T-helper 1 cell (primary cell): ENCODE measurements around the gene SRRM4.
"Not testable (repeated sequence)": the region's sequence is repeated elsewhere in the genome, so short reads cannot be mapped to it uniquely, and the experiment has no call there.

ENCODE experiments used
- DNase-seq, 5 donors: peaks; one replicate each; pipeline ENCODE4 v3.0.0-alpha.2; 2012 to 2020

Gene SRRM4

DNA sequence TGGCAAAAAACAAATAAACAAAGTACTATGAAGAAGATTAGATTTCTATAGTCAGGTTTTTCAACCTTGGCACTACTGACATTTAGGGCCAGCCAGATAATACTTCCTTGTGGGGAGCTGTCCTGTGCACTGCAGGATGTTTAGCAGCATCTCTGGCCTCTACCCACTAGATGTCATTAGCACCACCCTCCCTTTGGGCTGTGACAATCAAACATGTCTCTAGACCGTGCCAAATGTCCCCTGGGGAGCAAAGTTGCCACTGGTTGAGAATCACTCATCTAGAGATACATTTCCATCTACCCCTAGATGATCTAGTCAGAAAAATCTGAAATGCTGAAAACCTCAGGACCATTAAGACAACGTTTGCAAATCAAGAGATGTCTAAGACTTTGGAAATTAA lies 29.9 kb downstream of the SRRM4 start:
- no peak for DNase-seq

DNA sequence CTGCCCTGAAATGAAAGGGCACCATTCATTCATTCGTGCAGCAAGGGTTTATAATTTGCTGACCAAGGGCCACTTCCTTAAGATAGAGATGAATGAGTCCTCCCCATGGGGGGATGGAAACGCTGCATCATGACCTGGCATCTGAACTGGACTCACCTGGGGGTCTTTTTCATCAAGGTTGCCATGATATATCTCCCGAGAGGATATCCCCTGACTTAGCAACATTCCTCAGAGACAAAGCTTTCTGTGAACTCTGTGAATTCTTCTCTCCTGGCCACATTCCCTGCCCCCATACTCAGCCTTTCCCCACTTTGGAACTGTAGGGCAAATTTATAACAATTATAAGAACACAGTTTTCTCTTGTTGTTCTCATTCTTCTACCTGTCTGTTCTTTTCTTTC lies 30.8 kb downstream of the SRRM4 start:
- no peak for DNase-seq

DNA sequence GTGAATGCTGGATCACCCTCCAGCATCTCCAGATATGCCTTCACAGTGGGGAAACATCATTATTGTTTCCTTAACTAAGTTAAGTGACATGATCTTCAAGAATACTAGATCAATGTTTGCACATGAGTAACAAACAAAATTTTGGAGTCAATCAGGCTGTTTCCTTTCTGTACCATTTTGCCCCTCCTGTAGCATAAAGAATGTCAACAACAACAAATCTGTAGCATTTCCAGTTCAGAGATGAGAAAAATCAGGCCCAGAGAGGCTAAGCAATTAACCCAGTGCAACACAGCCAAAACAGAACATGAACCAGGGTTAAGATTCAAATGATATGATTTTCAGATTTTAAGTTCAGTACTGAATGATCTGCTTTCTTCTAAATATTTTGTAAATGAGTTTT lies 31.7 kb downstream of the SRRM4 start:
- no peak for DNase-seq

DNA sequence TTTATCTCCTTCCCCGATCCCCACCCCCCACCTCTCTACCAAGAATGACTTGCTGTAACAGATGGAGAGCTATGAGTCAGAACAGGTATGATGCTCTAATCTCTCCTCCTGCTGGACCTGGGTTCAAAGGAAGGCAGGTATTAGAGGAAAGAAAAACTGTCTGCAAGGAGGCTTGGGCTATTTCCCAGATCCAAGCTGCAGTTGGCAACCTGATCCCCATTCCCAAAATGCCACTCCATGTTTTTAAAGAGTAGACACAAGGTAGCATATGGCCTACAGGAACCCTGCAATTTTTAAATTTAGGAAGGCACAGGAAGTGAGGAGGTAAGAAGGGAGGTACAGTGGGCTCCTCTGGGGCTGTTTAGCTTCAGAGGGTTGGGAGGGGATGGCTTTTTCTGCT lies 33.0 kb downstream of the SRRM4 start:
- DNase-seq: no peak

DNA sequence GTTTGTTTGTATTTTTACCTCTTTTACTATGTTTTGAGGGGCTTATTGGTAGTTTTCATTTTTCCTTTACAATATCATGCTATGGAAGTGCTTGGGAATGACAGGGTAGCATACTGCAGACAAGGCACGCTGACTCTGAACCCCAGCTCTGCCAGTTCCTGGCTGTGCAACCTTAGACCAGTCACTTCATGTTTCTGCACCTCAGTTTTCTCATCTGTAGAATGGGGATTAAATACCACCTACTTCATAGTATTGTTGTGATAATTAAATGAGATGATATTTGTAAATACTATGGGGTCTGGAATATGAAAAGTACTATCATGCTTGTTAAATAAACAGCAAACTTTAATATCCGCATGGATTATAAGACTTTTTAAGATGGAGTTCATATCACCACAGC lies 35.4 kb downstream of the SRRM4 start:
- no peak for DNase-seq

DNA sequence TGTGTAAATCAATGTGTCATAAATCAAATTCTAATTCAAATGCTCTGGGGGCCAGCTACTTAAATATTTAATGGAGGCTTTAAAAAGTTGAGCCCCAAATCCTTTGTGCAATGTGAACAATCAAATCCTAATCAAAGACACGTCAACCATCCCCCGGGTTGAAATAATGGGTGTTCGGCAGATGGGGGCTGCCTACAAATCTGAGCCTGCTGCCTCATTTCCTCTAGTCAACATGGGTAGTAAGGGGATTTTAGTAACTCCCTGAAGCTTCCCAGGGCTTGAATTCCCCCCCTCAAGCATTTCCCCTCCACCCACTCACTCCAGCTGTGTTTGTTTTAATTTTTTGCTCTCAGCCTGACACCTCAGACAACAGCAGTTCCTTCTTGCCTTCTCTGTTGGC lies 37.8 kb downstream of the SRRM4 start:
- DNase-seq: no peak

DNA sequence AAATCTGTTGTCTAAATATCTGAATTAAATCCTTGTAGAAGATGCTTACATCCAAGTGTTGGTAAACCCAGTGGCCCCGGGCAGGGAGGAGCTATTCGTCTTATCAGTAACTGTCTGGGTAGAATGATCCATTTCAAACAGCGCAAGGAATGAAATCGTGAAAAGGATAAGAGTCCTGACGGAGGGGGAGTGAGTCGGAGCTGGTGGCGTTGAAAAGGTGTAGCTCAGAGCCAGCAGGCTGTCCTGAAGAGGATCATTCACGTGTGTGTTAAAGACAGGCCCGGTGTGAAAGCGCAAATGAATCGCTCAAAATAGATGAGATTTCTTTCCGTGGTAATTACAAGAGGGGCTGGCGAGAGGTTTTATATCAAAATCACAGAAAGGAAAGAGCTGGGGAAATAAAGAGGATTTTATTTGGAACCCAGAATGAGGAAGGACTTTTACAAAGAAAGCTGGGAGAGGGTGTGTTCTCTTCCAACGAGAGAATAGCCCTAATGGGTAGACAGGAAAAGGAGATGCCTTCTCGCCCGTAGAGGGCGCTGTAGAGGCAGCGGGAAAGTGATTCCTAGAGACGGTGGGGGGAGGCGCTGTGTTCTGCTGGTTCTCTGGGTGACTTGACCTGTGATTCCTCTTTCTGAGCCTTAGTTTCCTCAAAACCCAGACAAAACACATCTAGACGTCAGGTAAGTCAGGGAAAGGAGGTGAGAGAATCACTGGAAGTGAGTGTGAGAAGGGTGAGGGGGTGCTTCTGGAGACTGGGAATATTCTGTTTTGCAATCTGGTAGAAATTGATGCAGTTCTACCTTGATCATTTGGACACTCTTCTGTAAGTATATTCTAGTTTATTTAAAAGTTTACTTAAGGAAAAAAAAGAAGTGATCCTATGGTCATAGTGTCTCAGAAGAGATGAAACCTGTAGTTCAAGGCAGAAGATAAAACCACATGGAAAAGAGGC lies 39.3 kb downstream of the SRRM4 start:
- peak in 1 of 5 donors; percentile 1 for DNase-seq

DNA sequence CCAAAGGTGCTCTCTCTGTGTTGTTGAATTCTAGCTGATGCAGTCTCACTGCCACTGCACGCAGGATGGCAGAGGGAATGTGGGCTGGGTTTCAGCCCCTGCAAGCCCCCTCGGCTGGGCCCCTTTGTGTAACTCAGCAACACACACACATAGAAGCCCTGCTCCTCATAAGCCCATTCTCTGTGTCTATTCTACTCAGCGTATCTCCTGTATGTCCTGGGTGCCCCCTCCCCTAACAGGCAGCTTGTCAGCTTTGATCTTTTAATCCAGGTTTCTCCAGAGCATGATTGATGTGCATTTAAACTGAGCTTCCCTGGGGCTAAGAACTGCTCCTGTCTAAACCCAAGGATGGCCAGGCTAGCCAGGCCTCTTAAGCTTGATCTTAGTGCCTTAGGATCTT lies 43.0 kb downstream of the SRRM4 start:
- no peak for DNase-seq

DNA sequence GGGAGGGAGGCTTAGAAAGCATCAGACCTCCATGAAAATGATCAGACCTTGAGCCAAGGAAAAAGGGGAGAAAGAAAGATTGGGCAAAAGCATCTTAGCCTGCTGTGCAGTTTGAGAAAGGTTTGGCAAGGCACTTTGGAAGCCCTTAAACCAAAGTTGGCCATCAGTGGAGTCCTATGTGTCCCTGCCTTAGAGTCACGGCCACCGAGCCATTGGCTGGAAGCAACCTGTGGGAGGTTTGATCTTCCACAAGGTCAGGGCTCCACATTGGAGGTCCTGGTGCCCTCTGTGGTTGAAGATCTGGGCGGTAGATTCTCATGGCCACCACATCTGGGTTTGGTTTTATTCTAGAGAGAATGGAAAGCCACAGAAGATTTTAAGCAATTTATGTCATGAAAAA lies 44.4 kb downstream of the SRRM4 start:
- no peak for DNase-seq

DNA sequence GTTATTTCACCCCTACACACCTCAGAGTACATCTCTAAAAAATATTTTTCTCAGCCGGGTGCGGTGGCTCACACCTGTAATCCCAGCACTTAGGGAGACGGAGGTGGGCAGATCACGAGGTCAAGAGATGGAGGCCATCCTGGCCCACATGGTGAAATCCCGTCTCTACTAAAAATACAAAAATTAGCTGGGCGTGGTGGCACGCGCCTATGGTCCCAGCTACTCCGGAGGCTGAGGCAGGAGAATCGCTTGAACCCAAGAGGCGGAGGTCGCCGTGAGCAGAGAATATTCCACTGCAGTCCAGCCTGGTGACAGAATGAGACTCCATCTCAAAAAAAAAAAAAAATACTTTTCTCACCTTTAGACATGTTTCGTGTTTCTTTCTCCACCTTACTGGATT lies 52.0 kb downstream of the SRRM4 start:
- DNase-seq: not testable (repeated sequence)

DNA sequence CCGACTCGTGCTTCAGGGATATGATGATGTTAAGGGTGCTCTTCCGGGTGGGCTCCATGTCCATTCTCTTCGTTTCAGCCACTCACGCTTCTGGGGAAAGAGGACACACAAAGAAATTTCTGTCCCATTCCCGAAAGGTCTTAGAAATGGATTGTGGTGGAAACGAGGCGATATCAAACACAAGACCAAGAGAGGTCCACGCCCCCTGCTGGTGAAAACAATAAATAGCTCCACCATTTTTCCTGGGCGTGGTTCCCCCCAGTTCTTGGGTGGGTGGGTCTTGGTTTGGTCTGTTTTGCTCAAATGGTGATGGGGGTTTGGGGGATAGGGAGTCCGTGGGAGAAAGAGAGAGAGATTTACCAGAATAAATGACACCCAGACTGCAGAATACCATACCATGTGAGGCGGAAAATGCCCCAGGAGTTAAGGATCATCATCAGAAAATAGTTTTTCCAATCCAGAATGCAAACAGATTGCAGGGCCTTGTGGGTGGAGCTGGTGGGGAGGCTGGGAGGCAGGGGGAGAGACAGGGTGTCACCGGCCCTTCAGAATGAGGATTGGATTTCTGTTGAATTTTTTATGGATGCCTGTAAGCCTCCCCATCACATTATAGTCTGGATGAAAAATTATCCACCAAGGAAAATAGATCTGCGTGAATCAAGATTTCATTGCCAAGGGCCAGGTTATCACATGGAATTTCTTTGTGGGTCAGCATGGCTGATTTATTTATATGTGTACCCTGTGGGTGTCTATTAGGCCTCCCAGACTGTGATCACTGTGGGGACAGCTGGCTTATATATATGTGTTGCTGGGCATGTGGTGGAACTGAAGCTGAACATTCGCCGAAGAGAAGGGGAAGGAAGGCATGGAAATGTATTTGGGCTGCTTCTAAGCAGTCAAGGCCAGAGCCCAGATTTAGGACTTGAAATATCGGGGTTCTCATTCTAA lies 55.8 kb downstream of the SRRM4 start:
- DNase-seq: peak in 1 of 5 donors; percentile 17

DNA sequence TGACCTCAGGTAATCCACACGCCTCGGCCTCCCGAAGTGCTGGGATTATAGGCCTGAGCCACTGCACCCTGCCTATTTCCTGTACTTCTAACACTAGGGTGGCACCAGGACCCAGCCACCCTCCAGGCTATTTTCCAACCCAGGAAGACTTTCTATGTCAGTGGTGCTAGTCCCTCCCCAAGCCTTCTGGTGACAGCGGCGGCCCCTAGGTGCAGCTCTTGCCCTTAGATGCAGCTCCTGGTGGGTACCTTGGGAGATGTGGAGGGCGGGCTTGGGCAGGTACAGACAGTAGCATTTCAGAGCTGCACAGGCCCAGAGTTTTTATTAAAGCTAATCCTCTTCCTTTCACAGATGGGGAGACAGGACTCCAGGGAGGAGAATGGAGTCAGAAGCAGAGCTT lies 62.8 kb downstream of the SRRM4 start:
- no peak for DNase-seq

DNA sequence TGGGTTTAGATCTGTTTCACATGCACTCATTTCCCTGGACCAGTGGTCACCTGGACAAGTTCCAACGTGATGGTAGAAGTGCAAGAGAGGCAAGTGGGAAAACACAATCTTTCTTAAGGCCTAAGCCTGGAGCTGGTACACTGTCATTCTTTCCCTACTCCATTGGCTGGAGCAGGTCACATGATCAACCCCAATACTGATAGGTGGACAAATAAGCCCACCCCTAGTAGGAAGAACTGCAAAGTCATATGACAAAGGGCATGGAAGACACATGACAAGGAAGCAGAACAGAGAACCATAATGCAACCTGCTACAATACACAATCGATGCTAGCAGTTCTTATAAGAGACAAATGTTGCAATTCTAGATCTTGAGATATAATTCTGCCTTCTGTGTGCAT lies 66.3 kb downstream of the SRRM4 start:
- DNase-seq: no peak

DNA sequence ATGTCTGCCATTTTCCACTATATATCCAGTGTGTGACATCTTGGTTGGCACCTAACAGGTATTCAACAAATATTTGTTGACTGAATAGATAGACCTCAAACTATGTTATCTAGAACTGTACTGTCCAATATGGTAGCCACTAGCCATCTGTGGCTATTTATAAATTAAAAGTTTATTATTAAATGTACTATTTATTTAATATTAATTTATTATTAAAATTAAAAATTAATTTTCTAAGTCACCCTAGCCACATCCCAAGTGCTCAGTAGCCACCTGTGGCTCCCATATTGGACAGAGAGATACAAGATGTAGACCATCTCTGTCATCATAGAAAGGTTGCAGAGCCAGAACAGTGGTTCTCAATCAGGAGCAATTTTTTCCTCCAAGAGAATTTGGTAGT lies 69.3 kb downstream of the SRRM4 start:
- no peak for DNase-seq

DNA sequence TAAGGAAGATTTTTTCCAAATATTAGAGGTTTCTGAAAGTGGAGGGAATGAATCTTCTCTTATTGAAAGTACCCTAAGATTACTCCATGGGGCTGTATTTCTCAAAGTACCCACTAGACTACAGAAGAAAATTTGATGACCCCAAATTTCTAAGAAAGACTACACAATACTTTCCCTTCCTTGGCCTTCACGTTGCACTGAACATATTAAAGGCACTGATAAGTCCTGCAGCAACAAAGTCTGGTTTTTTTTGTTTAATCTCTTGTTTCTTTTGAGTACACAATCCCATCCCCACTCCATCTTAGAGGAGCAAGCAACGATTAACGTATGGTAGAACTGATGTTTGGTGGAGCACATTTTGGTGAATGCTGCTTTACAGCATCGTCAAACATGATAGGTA lies 70.1 kb downstream of the SRRM4 start:
- DNase-seq: no peak

DNA sequence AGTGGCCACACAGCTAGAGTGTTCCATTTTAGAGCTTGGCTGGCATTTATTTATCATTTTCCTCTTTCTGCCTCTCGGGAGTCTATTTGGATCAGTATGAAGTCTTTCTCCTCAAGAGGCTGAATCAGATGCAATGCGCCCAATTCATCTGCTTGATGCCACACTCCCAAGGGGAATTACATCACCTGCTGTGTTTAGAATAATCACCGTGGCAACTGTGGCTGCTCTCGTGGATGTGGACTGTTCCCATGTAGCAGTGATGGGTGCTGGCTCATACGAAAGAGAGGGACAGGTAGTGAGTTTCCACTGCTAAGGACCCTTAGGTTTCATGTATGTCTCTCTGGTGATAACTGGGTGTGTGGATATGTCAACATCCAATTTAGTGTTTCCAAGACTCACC lies 70.7 kb downstream of the SRRM4 start:
- no peak for DNase-seq

DNA sequence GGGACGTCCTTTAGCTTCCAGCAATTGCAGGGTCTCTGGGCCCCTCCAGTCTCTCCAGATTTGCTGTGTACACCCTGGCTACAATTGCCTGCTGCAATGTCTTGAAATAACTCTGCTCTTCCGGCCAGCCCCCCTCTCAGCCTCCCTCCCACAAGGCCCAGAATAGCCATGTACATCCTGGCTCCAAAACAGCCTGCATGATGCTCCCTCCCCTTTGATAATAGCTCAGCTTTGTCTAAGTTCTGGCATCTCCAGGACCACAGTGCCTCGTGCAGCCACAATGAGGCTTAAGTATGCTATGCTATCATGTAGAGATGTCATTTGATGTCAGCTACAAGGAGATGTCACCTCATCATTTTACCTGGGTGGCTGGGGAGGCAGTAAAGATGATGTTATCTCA lies 74.6 kb downstream of the SRRM4 start:
- no peak for DNase-seq

DNA sequence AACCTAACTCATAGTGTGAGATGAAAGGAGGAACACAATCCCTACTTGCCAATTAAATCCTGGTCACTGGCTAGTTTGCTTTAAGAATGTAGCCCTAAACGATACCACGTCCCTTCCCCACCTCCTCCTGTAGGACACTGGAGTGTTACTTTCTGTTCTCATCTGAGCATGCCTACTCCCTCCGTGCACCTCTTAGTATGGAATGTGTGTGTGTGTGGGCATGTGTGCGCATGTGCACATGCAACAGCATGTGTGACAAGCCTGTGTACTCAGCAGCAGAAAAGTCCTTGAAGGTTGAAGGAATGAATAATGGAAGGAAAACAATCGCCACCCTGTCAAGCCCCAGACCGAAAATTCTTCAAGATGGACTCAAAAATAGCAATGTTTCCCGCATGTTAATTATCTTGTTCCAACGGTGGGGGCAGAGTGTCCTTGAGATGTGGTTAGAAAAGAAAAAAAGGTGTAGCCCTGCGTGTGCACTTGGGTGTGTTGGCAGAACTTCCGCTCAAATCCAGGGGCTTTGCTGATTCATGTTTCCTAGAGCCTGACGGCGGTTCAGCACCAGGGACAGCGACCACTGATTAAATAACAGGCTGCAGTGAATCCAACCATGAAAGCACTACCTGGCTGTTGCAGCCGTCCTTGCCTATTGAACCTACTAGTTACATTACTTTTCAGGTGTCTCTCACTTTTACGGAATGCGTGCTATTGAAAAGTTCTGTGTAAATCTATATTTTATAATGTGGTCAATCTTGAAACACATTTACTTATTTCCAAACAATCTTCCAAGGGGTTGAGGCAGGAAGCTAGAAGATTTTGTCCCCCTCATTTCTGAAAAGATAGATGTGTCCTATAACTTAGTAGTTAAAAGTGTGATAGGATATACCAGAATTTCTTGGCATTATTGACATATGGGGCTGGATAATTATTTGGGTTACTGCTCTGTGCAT lies 79.8 kb downstream of the SRRM4 start:
- peak in 2 of 5 donors; percentile 3 to 12 for DNase-seq

DNA sequence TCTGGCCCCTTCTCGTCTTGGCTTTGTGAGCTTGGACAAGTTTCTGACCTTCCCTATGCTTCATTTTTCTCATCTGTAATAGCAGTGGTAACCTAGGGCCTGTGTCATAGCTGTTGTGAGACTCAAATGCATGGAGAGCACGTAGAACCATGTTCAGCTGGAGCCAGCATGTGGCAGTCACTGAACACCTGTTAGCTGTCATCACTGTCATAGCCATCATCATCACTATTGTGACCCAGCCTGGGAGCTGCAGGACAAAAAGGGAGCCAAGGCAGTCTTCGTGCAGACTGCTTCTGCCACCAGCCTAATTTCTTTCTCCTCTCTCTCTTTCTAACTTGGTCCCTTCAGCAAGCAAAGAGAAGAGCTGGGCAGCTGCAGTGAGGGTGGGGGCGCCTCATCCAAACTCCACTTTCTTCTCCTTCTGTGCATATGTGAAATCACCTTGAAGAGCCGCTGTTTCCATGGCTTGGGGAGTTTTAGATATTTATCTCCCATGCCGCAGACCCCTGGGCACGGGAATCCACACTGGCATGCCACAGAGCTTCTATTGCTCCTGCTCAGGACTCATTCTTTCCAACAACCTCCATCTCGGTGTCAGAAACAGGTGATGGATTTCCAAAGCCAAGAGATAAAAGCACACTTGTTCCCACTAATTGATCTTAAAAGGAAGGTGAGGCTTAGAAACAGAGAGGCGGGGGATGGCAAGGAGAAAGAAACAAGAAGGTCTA lies 87.0 kb downstream of the SRRM4 start:
- DNase-seq: no peak

DNA sequence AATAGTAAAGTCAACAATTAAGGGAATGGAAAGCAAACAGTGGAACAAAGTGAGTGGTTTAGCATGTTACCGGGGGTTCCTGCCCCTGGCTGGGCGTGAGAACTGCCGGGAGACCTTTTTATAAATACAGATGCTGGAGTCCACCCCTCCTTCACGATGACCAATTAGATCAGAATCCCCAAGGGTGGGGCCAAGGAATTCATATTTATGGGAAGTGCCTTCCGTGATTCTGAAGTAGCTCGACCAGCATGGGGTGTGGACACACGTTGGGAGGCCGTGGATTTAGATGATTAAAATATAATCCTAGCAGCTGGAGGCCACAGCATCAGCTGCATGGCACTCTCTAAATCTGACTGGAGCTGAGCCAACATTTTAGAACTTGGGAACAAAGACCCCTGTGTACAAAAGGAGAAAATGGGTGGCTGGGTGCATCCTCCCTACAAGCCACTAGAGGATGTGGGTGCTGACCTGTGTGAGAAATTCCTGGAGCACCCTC lies 87.9 kb downstream of the SRRM4 start:
- DNase-seq: no peak

DNA sequence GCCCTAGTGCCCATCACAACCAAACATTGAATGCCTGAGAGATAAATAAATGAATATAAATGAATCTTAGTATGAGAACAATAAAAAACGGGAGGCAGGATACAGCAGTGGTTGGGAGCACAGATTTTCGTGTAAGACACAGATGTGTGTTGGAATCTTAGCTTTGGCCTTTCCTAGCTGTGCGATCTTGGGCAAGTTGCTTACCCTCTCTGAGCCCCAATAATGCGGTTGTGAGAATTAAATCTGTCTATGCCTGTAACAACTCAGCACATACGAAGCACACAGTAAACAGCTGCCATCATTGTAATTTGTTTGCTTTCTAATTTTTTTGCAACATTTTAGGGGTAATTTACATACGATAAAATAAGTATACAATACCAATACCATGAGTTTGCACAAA lies 89.8 kb downstream of the SRRM4 start:
- no peak for DNase-seq
